ENCODE results near the gene HMGB2.

Gene HMGB2

DNA sequence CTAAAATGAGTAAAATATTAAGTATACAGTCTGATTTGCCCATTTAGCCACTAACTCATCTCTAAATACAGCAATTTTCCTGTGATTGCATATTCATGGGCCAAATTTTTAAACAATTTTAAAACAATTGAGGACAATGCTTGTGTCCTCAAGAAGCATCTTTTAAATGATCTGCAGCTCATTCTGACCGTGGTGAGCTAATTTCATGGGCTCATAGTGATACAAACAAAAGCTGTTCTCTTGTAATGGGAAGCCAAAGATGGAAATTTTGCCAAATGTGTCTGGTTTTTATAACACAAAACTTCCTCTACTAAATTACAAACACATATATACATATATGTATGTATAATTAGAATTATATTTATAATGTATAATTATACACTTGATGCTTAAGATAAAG, 39.7 kb downstream of the HMGB2 start:
- Histone ChIP-seq H4K20me1 (ENCODE audit: insufficient read depth) (no peaks in the 10 kb centered on the region), H3K9ac (no peak overlapping the region), H3K27ac (no peak overlapping the region), H3K27me3 (ENCODE audit: insufficient read depth, low read depth) (no peaks in the 10 kb centered on the region), H3K4me2 (no peak overlapping the region), H2AFZ (ENCODE audit: low read depth) (no peak overlapping the region), H3K4me1 (ENCODE audit: low read depth, poor library complexity, severe bottlenecking) (no peaks in the 10 kb centered on the region), H3K4me3 (IDR thresholded peaks at IDR 0.05; ENCODE audit: insufficient read depth, low read depth, low read length) (no peak overlapping the region), H3K79me2 (ENCODE audit: insufficient read depth, low read depth) (no peaks in the 10 kb centered on the region), H3K36me3 (ENCODE audit: insufficient read depth) (no peaks in the 10 kb centered on the region)
- TF ChIP-seq, protein P1, sequence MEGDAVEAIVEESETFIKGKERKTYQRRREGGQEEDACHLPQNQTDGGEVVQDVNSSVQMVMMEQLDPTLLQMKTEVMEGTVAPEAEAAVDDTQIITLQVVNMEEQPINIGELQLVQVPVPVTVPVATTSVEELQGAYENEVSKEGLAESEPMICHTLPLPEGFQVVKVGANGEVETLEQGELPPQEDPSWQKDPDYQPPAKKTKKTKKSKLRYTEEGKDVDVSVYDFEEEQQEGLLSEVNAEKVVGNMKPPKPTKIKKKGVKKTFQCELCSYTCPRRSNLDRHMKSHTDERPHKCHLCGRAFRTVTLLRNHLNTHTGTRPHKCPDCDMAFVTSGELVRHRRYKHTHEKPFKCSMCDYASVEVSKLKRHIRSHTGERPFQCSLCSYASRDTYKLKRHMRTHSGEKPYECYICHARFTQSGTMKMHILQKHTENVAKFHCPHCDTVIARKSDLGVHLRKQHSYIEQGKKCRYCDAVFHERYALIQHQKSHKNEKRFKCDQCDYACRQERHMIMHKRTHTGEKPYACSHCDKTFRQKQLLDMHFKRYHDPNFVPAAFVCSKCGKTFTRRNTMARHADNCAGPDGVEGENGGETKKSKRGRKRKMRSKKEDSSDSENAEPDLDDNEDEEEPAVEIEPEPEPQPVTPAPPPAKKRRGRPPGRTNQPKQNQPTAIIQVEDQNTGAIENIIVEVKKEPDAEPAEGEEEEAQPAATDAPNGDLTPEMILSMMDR (conservative IDR thresholded peaks at IDR 0.05; ENCODE audit: low read depth, low read length): no peak

DNA sequence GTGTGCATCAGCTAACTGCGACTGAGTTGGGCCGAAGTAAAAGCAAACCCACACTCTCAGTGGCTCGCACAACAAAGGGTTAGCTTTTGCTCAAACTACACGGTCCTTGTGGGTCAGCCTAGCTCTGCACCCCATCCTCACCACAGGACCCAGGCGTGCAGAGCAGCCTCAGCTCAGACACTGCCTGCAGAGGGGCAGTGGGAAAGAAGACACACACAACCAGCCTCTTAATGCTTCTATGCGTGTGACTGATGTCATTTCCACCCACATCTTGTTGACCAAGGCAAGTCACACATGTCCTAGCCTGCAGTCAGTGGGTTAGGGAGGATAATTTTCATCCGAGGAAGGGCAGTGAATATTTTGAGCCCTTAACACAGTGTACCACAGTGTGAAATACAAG, 40.5 kb downstream of the HMGB2 start:
- Histone ChIP-seq H3K9ac (no peak overlapping the region), H3K4me2 (no peak overlapping the region), H2AFZ (ENCODE audit: low read depth) (no peak overlapping the region), H3K36me3 (ENCODE audit: insufficient read depth) (no peaks in the 10 kb centered on the region), H3K4me1 (ENCODE audit: low read depth, poor library complexity, severe bottlenecking) (no peaks in the 10 kb centered on the region), H3K27me3 (ENCODE audit: insufficient read depth, low read depth) (no peaks in the 10 kb centered on the region), H4K20me1 (ENCODE audit: insufficient read depth) (no peaks in the 10 kb centered on the region), H3K4me3 (IDR thresholded peaks at IDR 0.05; ENCODE audit: insufficient read depth, low read depth, low read length) (no peak overlapping the region), H3K79me2 (ENCODE audit: insufficient read depth, low read depth) (no peaks in the 10 kb centered on the region), H3K27ac (no peak overlapping the region)
- TF ChIP-seq, protein P1 (conservative IDR thresholded peaks at IDR 0.05; ENCODE audit: low read depth, low read length): no peak

DNA sequence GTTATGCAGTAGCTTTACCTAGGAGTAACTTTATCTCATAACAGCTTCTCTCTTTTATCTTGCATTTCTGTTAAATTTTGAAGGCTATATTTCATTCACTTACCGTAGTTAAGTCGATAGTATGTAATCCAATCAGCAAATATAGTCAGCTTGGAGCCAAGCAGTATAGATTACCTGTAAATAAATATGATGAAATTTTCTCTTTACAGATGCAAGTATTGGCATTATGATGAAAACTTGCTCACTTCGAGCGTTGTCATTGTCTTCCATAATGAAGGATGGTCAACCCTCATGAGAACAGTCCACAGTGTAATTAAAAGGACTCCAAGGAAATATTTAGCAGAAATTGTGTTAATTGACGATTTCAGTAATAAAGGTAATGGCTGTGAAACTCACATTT, 42.3 kb downstream of the HMGB2 start:
- Histone ChIP-seq H3K79me2 (ENCODE audit: insufficient read depth, low read depth) (no peaks in the 10 kb centered on the region; the same call in 1 of the 2 replicates), H4K20me1 (ENCODE audit: insufficient read depth) (no peaks in the 10 kb centered on the region)
- TF ChIP-seq, protein P1 (conservative IDR thresholded peaks at IDR 0.05; ENCODE audit: low read depth, low read length): no peak

DNA sequence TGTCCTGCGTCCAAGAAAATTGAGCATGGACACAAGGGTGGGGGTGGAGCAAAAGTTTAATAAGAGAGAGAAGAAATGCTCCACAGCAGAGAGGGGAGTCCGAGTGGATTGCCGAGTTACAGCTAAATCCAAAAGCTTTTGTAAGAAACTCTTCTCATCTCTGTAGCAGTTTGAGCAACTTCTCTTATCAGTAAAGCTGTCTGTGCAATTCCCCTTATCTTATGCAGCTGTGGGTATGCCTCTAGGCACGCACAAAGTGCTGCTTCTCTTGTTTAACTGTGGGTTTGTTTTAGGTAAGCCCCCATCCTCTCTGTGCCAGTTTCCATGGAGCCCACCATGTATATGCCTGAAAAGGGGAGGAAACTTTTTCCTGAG, 44.8 kb downstream of the HMGB2 start:
- H3K36me3 ChIP-seq (ENCODE audit: insufficient read depth): no peaks in the 10 kb centered on the region
- no peaks in the 10 kb centered on the region; the same call in 1 of the 2 replicates for H3K79me2 ChIP-seq (ENCODE audit: insufficient read depth, low read depth)
- H2AFZ ChIP-seq (ENCODE audit: low read depth): no peak overlapping the region
- H3K4me3 ChIP-seq (IDR thresholded peaks at IDR 0.05; ENCODE audit: insufficient read depth, low read depth, low read length): no peak overlapping the region
- TF ChIP-seq, protein P1 (conservative IDR thresholded peaks at IDR 0.05; ENCODE audit: low read depth, low read length): no peak
- H3K27me3 ChIP-seq (ENCODE audit: insufficient read depth, low read depth): no peaks in the 10 kb centered on the region
- no peak overlapping the region for H3K27ac ChIP-seq
- no peak overlapping the region for H3K4me2 ChIP-seq
- no peak overlapping the region for H3K9ac ChIP-seq
- H3K4me1 ChIP-seq (ENCODE audit: low read depth, poor library complexity, severe bottlenecking): no peaks in the 10 kb centered on the region
- H4K20me1 ChIP-seq (ENCODE audit: insufficient read depth): no peaks in the 10 kb centered on the region

More for the DNA sequence above, 42.3 kb downstream of the HMGB2 start:
- Histone ChIP-seq H2AFZ (ENCODE audit: low read depth) (no peak overlapping the region), H3K4me2 (no peak overlapping the region), H3K36me3 (ENCODE audit: insufficient read depth) (no peaks in the 10 kb centered on the region), H3K27me3 (ENCODE audit: insufficient read depth, low read depth) (no peaks in the 10 kb centered on the region), H3K27ac (no peak overlapping the region), H3K4me3 (IDR thresholded peaks at IDR 0.05; ENCODE audit: insufficient read depth, low read depth, low read length) (no peak overlapping the region), H3K9ac (no peak overlapping the region), H3K4me1 (ENCODE audit: low read depth, poor library complexity, severe bottlenecking) (no peaks in the 10 kb centered on the region)

Measured in KMS-11 (cell line).